WI38 (cell line): ENCODE measurements around the gene AMFR.

Source experiments
- H3K4me3 ChIP-seq: 2 replicates; pipeline ENCODE4 v1.5.1; 2011; ENCODE audit warnings: low read depth, mild to moderate bottlenecking, control low read depth, low read length
- CTCF ChIP-seq: IDR thresholded peaks from 2 replicates; pipeline ENCODE4 v1.5.1; 2012; ENCODE audit warnings: low read depth, mild to moderate bottlenecking, control low read depth, low read length

AMFR gene

DNA sequence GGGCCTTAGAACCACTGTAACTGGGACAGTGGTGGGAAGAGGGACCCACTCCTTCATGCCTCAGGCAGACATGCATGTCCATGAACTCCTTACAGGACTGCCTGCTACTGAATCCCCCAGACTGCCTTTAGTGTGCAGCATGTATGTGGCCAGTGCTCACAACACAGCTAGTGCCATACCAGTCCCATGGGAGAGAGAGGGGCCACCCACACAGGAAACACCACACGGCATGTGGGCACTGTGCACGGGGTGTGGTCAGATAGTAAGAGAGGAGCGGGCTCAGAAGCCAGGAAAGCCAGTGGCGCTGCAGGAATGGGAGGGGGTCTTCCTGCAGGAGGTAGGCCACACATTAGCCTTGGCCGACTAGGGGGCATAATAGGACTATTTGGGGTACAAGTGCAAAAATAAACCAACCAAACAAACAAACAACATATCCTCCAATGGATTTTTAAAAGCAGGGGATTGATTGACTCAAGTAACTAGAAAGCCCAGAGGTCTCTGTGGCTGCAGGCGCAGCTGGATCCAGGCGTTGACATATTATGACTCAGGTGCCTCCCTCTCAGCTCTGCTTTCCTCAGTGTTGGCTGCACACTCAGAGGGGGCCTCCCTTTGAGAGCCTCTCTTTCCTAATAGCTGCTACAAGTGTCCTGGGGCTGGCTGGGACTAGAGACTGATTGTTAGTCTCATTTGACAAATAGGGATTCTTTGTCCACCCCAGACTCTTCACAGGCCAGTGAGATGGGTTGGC is 104.4 kb downstream of the AMFR start:
- TF ChIP-seq CTCF: no peak

GRCh38 chr16:56320056-56320455 is 105.3 kb downstream of the AMFR start:
- TF ChIP-seq CTCF: no peak

More for the DNA sequence above, 104.4 kb downstream of the AMFR start:
- H3K4me3 ChIP-seq: no peak overlapping the region

DNA sequence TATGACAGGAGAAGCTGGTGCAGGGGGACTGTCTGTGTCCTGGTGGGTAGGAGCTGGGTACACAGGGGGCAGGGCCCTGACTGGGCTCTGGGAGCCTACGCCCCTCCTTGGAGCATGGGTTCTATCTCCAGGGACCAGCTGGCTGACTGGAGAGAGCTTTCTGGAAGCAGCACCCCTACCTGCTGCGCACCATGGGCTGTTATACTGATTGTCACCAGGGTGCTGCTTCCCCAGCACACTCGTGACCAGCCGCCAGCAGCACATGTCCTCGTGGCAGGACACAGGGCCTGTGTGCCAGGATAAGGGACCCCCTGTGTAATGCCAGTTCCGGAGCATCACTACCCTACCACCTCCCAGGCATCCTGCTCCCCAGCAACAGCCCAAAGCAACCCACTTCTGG is 106.0 kb downstream of the AMFR start:
- H3K4me3 ChIP-seq: no peak overlapping the region
- no peak for TF ChIP-seq CTCF

More at GRCh38 chr16:56320056-56320455, 105.3 kb downstream of the AMFR start:
- H3K4me3 ChIP-seq: no peak overlapping the region

- no peak overlapping the region for H3K4me3 ChIP-seq
Measured at GRCh38 chr16:56318827-56319140, 106.6 kb downstream of the AMFR start.

DNA sequence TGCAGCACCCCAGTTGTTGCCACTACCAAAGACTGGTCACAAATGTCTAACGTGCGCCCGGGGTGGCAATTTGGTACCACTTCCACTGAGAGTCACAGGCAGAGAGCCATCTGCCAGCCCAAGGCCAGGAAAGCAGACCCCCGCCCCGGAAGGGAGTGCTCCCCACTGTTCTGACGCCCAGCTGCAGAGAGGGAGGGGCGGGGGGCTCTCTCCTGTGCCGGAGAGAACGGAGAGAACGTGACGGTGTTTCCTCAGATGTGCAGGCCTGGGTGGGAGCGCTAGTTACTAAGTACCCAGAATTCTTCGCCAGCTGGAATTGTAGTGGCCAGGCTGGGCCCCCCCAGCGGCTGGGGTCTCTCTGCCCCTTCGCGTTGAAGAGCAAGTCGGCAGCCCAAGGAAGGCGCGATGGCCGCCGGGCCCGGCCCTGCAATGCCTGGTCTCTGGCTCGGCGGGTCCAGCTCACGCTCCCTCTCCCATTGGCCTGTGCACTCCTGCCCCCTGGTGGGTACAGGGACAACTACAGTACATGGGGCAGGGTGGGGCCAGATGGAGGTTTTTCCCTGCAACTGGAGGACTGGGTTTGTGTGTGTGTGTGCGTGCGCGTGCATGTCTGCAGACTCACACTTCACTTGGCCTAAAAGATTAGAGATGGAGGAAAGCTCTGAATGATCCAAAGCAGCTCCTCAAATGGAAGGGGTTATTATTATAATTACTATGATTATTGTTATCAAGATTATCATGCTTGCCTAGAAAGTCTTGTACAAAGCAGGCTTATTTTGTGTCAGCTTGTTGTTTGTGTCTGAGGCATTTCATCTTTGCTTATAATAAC is 107.1 kb downstream of the AMFR start:
- no peak overlapping the region for H3K4me3 ChIP-seq

More at GRCh38 chr16:56318827-56319140, 106.6 kb downstream of the AMFR start:
- TF ChIP-seq CTCF: no peak

DNA sequence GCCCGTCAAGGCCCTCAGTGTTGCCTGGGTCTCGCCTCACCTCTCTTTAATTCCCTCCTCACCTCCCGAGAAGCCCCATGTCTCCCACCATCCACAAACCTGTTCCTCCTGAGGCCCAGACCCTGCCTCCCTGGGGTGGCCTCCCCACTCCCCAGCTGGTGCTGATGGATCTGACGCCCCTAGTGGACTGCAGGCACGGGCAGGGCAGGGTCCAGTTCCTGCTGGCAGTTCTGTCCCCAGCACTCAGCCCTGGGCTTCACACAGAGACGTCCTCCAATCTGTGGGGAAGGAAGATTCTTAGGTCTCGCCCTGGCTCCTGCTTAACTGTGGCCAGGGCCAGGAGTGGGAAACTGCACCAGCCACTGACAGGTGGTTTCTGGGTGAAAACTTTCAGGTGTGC is 108.8 kb downstream of the AMFR start:
- H3K4me3 ChIP-seq: no peak overlapping the region
- no peak for TF ChIP-seq CTCF

More for the DNA sequence above, 107.1 kb downstream of the AMFR start:
- TF ChIP-seq CTCF: peak; percentile 90

GRCh38 chr16:56315955-56316354 is 109.4 kb downstream of the AMFR start:
- no peak for TF ChIP-seq CTCF
- H3K4me3 ChIP-seq: no peak overlapping the region
